Mesangial cell (primary cell): ENCODE data around the gene LRRC10. TPM values are rescaled to one million over a fixed set of nuclear protein-coding genes. Genes with fewer than 3 reads are reported as not detected.

Source experiments
- total RNA-seq: library from RNA; depleted of rRNA; stranded (reverse); fragments of >200 nt; gene quantifications from 2 replicates; pipeline ENCODE4 v1.2.3, GENCODE V29; 2015

LRRC10 gene
- not detected in 2 replicates for total RNA-seq

GRCh38 chr12:69610729-69611128, at the start of gene LRRC10:
TSS of gene LRRC10 (minus strand) at chr12:69610907. CDS start at chr12:69610838, 69 bp downstream.

GRCh38 chr12:69585189-69586062, 25.3 kb downstream of the LRRC10 start, which contains the start of gene CCT2:
TSS of gene CCT2 (plus strand) at chr12:69585459. CDS start at chr12:69585522, 63 bp downstream.

Other genes with a start within 250 kb of the LRRC10 start
- 19.6 and 28.5 TPM in 2 replicates for gene FRS2, start 140.5 kb downstream of the LRRC10 start, total RNA-seq
- 119 and 310 TPM in 2 replicates for gene CCT2, start 25.4 kb downstream of the LRRC10 start, total RNA-seq
- gene BEST3, start 88.4 kb upstream of the LRRC10 start, total RNA-seq = 0.38 and 0.49 TPM in 2 replicates
- gene RAB3IP, start 128.0 kb upstream of the LRRC10 start, total RNA-seq = 17.1 and 24.1 TPM in 2 replicates
- gene MYRFL, start 214.3 kb upstream of the LRRC10 start, total RNA-seq = 0.13 TPM in 1 of 2 replicates, not detected in the other